ENCODE data around the gene VILL.

DNA sequence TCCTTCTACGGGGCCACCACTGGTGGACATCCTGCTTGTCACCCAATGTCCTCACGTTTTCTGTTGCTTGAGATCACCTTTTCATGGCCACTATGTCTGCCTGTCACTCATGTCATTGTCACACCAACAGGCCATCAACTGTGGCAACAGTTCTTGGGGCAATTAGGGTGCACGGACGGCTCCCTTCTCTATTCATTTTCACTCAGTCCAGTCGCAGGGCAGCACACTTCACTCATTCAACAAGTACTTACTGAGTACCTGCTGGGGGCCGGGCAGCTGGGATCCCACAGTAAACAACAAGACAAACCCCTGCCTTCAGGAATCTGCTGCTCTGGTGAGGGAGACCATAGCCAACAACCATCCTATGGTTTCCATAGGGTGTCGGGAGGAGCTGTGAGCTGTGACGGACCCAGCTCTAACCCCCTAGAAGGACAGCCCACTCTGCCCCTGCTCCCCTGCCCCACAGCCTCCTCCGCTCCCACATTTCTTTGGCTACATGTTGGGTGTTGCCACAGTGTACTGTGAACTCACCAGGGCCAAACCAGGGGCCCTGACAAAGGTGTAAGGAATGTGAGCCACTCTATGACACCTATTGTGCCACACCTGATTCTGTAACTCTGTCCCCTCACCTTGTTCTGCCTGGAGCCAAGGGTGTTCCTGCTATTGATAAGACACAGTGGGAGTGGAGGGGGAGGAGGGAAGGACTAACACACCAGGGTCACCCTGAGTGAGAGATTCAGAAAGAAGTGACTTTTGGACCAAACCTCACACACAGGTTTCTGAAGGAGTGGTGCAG is 1.9 kb downstream of the VILL start:
- TF ChIP-seq, protein P1, sequence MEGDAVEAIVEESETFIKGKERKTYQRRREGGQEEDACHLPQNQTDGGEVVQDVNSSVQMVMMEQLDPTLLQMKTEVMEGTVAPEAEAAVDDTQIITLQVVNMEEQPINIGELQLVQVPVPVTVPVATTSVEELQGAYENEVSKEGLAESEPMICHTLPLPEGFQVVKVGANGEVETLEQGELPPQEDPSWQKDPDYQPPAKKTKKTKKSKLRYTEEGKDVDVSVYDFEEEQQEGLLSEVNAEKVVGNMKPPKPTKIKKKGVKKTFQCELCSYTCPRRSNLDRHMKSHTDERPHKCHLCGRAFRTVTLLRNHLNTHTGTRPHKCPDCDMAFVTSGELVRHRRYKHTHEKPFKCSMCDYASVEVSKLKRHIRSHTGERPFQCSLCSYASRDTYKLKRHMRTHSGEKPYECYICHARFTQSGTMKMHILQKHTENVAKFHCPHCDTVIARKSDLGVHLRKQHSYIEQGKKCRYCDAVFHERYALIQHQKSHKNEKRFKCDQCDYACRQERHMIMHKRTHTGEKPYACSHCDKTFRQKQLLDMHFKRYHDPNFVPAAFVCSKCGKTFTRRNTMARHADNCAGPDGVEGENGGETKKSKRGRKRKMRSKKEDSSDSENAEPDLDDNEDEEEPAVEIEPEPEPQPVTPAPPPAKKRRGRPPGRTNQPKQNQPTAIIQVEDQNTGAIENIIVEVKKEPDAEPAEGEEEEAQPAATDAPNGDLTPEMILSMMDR (conservative IDR thresholded peaks at IDR 0.05 in 1 of 2, IDR thresholded peaks at IDR 0.05 in 1 of 2; ENCODE audit: low read depth in 1 of 2, low read length in 2 of 2), result no peak
- TF ChIP-seq EZH2 (IDR thresholded peaks at IDR 0.05; ENCODE audit: low read length, missing control alignments), result no peak

Data from fibroblast of lung (primary cell).